ENCODE measurements around the gene CXCL1.

The CXCL1 gene

GRCh38 chr4:73912191-73912590, 43.0 kb downstream of the CXCL1 start:
- no peak for TF ChIP-seq CTCF (IDR thresholded peaks at IDR 0.05)
- no peaks in the 10 kb centered on the region for H3K36me3 ChIP-seq
- DNase-seq, result no peak
- no peak overlapping the region for H3K4me3 ChIP-seq
- H3K27me3 ChIP-seq, result no peaks in the 10 kb centered on the region
- intact Hi-C loops (cut with DNase I; ENCODE audit: low total_unique reads), result no loop called here
- H3K9me3 ChIP-seq, result no peaks in the 10 kb centered on the region
- H3K27ac ChIP-seq, result no peak overlapping the region
- H3K4me1 ChIP-seq, result peaks cover 0 to 6% (median 2%) of the 10 kb centered on the region in 4 donors

- Histone ChIP-seq H3K27ac (no peak overlapping the region), H3K4me1 (peaks cover 0 to 15% (median 8%) of the 10 kb centered on the region in 4 donors), H3K27me3 (no peaks in the 10 kb centered on the region), H3K9me3 (no peaks in the 10 kb centered on the region), H3K36me3 (no peaks in the 10 kb centered on the region), H3K4me3 (no peak overlapping the region)
- TF ChIP-seq CTCF (IDR thresholded peaks at IDR 0.05), result no peak
- DNase-seq, result no peak
- intact Hi-C loops (cut with DNase I; ENCODE audit: low total_unique reads), result no loop called here
Measured at GRCh38 chr4:73914071-73914470, 44.9 kb downstream of the CXCL1 start.

- no peak overlapping the region for H3K4me3 ChIP-seq
- no peaks in the 10 kb centered on the region for H3K36me3 ChIP-seq
- intact Hi-C loops (cut with DNase I; ENCODE audit: low total_unique reads), result loop anchor here (5.0 kb wide), 1 partner anchor 259 kb away; no protein-coding TSS in a partner anchor
- no peak overlapping the region for H3K27ac ChIP-seq
- no peaks in the 10 kb centered on the region for H3K9me3 ChIP-seq
- TF ChIP-seq CTCF (IDR thresholded peaks at IDR 0.05), result no peak
- no peaks in the 10 kb centered on the region for H3K27me3 ChIP-seq
- no peak for DNase-seq
- H3K4me1 ChIP-seq, result peaks cover 0 to 15% (median 8%) of the 10 kb centered on the region in 4 donors
Measured at GRCh38 chr4:73916172-73916925, 47.2 kb downstream of the CXCL1 start.

- Histone ChIP-seq H3K27ac (peak overlapping the region; percentile 32 to 45), H3K9me3 (no peaks in the 10 kb centered on the region), H3K36me3 (no peaks in the 10 kb centered on the region), H3K4me3 (no peak overlapping the region), H3K4me1 (peaks cover 0 to 15% (median 8%) of the 10 kb centered on the region in 4 donors), H3K27me3 (no peaks in the 10 kb centered on the region)
- no peak for DNase-seq
- intact Hi-C loops (cut with DNase I; ENCODE audit: low total_unique reads), result loop anchor here (5.0 kb wide), 1 partner anchor 260 kb away; no protein-coding TSS in a partner anchor
- TF ChIP-seq CTCF (IDR thresholded peaks at IDR 0.05), result no peak
Measured at GRCh38 chr4:73917081-73917501, 47.9 kb downstream of the CXCL1 start.

- TF ChIP-seq CTCF (IDR thresholded peaks at IDR 0.05), result no peak
- DNase-seq, result no peak
- Histone ChIP-seq H3K4me1 (peaks cover 0 to 15% (median 8%) of the 10 kb centered on the region in 4 donors), H3K27me3 (no peaks in the 10 kb centered on the region), H3K9me3 (no peaks in the 10 kb centered on the region), H3K36me3 (no peaks in the 10 kb centered on the region), H3K4me3 (no peak overlapping the region), H3K27ac (no peak overlapping the region)
- intact Hi-C loops (cut with DNase I; ENCODE audit: low total_unique reads), result loop anchor here (5.0 kb wide), 1 partner anchor 261 kb away; no protein-coding TSS in a partner anchor
Measured at GRCh38 chr4:73918058-73918457, 48.9 kb downstream of the CXCL1 start.

Data from tibial artery (tissue), 4 donors.